Stimulated activated naive CD8-positive, alpha-beta T cell treated with anti-CD3 and anti-CD28 coated beads, Interleukin-15, amount 100 ng/mL, for 72 hours (primary cell): ENCODE measurements around the gene ZFP90.
A peak's percentile ranks its signal among the peaks of the same experiment; 100 is the strongest.

Experiments used
- ATAC-seq: fragments of 150-1000 bp; cut with Tn5 transposase; 2 replicates; pipeline ENCODE4 v1.10.0; 2021; ENCODE audit warnings: mild to moderate bottlenecking, moderate library complexity
- DNase-seq, 2 donors: peaks; one replicate each; pipeline ENCODE4 v3.0.0; 2021 to 2022
- H3K27ac Mint-ChIP-seq, 2 donors: one replicate each; pipeline ENCODE4 v1.8.0; 2022; ENCODE audit warnings: mild to moderate bottlenecking in 2 of 2, mixed read lengths in 2 of 2, moderate library complexity in 2 of 2
- H3K27me3 Mint-ChIP-seq: one replicate; pipeline ENCODE4 v1.8.0; 2022; ENCODE audit warnings: mixed read lengths
- H3K4me1 Mint-ChIP-seq: one replicate; pipeline ENCODE4 v1.8.0; 2022; ENCODE audit warnings: mild to moderate bottlenecking, mixed read lengths
- H3K4me3 Mint-ChIP-seq, 2 donors: one replicate each; pipeline ENCODE4 v1.8.0; 2022; ENCODE audit warnings: mild to moderate bottlenecking in 2 of 2, mixed read lengths in 2 of 2, moderate library complexity in 1 of 2
- H3K9me3 Mint-ChIP-seq, 2 donors: one replicate each; pipeline ENCODE4 v1.8.0; 2022; ENCODE audit warnings: mixed read lengths in 2 of 2

The ZFP90 gene

GRCh38 chr16:68508641-68509240 is 30.4 kb upstream of the ZFP90 start:
- Mint-ChIP-seq H3K27ac (no peak overlapping the region), H3K4me3 (no peak overlapping the region), H3K4me1 (peaks cover 8% of the 10 kb centered on the region), H3K27me3 (peaks cover 19% of the 10 kb centered on the region), H3K9me3 (no peaks in the 10 kb centered on the region)
- DNase-seq = no peak
- no peak for ATAC-seq

- DNase-seq (no peak), ATAC-seq (no peak)
- Mint-ChIP-seq H3K27ac (no peak overlapping the region), H3K4me3 (no peak overlapping the region), H3K4me1 (peaks cover 8% of the 10 kb centered on the region), H3K9me3 (no peaks in the 10 kb centered on the region), H3K27me3 (peaks cover 19% of the 10 kb centered on the region)
Observed at GRCh38 chr16:68509381-68509780, 29.7 kb upstream of the ZFP90 start.

- Mint-ChIP-seq H3K27ac (no peak overlapping the region), H3K4me3 (no peak overlapping the region), H3K4me1 (peaks cover 8% of the 10 kb centered on the region), H3K9me3 (no peaks in the 10 kb centered on the region), H3K27me3 (peaks cover 19% of the 10 kb centered on the region)
- no peak for ATAC-seq
- no peak for DNase-seq
Observed at GRCh38 chr16:68510775-68511174, 28.3 kb upstream of the ZFP90 start.

GRCh38 chr16:68512183-68512582 is 26.9 kb upstream of the ZFP90 start:
- Mint-ChIP-seq H3K4me3 (no peak overlapping the region), H3K9me3 (no peaks in the 10 kb centered on the region), H3K27ac (no peak overlapping the region), H3K4me1 (peaks cover 8% of the 10 kb centered on the region), H3K27me3 (peaks cover 19% of the 10 kb centered on the region)
- DNase-seq (no peak), ATAC-seq (no peak)

- ATAC-seq (no peak), DNase-seq (no peak)
- Mint-ChIP-seq H3K4me1 (peaks cover 8% of the 10 kb centered on the region), H3K4me3 (no peak overlapping the region), H3K27ac (no peak overlapping the region), H3K27me3 (peaks cover 19% of the 10 kb centered on the region), H3K9me3 (no peaks in the 10 kb centered on the region)
Observed at GRCh38 chr16:68512742-68513141, 26.3 kb upstream of the ZFP90 start.

- no peak overlapping the region for H3K4me3 Mint-ChIP-seq
- DNase-seq (no peak), ATAC-seq (no peak)
- no peak overlapping the region for H3K27ac Mint-ChIP-seq
- peaks cover 7% of the 10 kb centered on the region for H3K27me3 Mint-ChIP-seq
- H3K9me3 Mint-ChIP-seq = no peaks in the 10 kb centered on the region
- H3K4me1 Mint-ChIP-seq = peaks cover 8% of the 10 kb centered on the region
Observed at GRCh38 chr16:68514511-68514910, 24.6 kb upstream of the ZFP90 start.

- no peaks in the 10 kb centered on the region for H3K27me3 Mint-ChIP-seq
- no peaks in the 10 kb centered on the region for H3K9me3 Mint-ChIP-seq
- no peak for ATAC-seq
- peaks cover 9% of the 10 kb centered on the region for H3K4me1 Mint-ChIP-seq
- DNase-seq = no peak
- no peak overlapping the region for H3K27ac Mint-ChIP-seq
- no peak overlapping the region for H3K4me3 Mint-ChIP-seq
Observed at GRCh38 chr16:68517606-68518166, 21.4 kb upstream of the ZFP90 start.

- ATAC-seq = no peak
Observed at GRCh38 chr16:68519225-68519745, 19.8 kb upstream of the ZFP90 start.

GRCh38 chr16:68520649-68521086 is 18.4 kb upstream of the ZFP90 start:
- peak overlapping the region; percentile 48 to 91 for H3K27ac Mint-ChIP-seq

More at GRCh38 chr16:68519225-68519745, 19.8 kb upstream of the ZFP90 start:
- DNase-seq = no peak
- peaks cover 9% of the 10 kb centered on the region for H3K4me1 Mint-ChIP-seq
- no peaks in the 10 kb centered on the region for H3K27me3 Mint-ChIP-seq
- H3K9me3 Mint-ChIP-seq = no peaks in the 10 kb centered on the region
- no peak overlapping the region for H3K27ac Mint-ChIP-seq
- H3K4me3 Mint-ChIP-seq = no peak overlapping the region

GRCh38 chr16:68524069-68524820 is 14.8 kb upstream of the ZFP90 start:
- no peak for DNase-seq
- Mint-ChIP-seq H3K27ac (no peak overlapping the region), H3K4me1 (peaks cover 19% of the 10 kb centered on the region), H3K9me3 (no peaks in the 10 kb centered on the region), H3K27me3 (no peaks in the 10 kb centered on the region), H3K4me3 (no peak overlapping the region)
- no peak for ATAC-seq

More at GRCh38 chr16:68520649-68521086, 18.4 kb upstream of the ZFP90 start:
- H3K27me3 Mint-ChIP-seq = no peaks in the 10 kb centered on the region
- no peaks in the 10 kb centered on the region for H3K9me3 Mint-ChIP-seq
- H3K4me3 Mint-ChIP-seq = peak overlapping the region; percentile 45 to 68
- ATAC-seq (peak; percentile 95), DNase-seq (peak; percentile 82 to 86)
- H3K4me1 Mint-ChIP-seq = peaks cover 9% of the 10 kb centered on the region

- Mint-ChIP-seq H3K27ac (no peak overlapping the region), H3K27me3 (no peaks in the 10 kb centered on the region), H3K9me3 (no peaks in the 10 kb centered on the region), H3K4me3 (no peak overlapping the region), H3K4me1 (peaks cover 29% of the 10 kb centered on the region)
- ATAC-seq = no peak
- no peak for DNase-seq
Observed at GRCh38 chr16:68526143-68526781, 12.8 kb upstream of the ZFP90 start.

- H3K27ac Mint-ChIP-seq = no peak overlapping the region
- no peak overlapping the region for H3K4me3 Mint-ChIP-seq
- H3K9me3 Mint-ChIP-seq = no peaks in the 10 kb centered on the region
- ATAC-seq (no peak), DNase-seq (no peak)
- H3K27me3 Mint-ChIP-seq = no peaks in the 10 kb centered on the region
- H3K4me1 Mint-ChIP-seq = peaks cover 33% of the 10 kb centered on the region
Observed at GRCh38 chr16:68526782-68527145, 12.3 kb upstream of the ZFP90 start.

GRCh38 chr16:68528233-68528632 is 10.9 kb upstream of the ZFP90 start:
- H3K4me1 Mint-ChIP-seq = peaks cover 33% of the 10 kb centered on the region
- H3K27me3 Mint-ChIP-seq = no peaks in the 10 kb centered on the region
- no peak overlapping the region for H3K4me3 Mint-ChIP-seq
- peaks cover 0 to 1% of the 10 kb centered on the region in 2 donors for H3K9me3 Mint-ChIP-seq
- H3K27ac Mint-ChIP-seq = no peak overlapping the region
- peak; percentile 4 for ATAC-seq
- no peak for DNase-seq

GRCh38 chr16:68528686-68529379 is 10.3 kb upstream of the ZFP90 start:
- Mint-ChIP-seq H3K27me3 (no peaks in the 10 kb centered on the region), H3K4me3 (peak overlapping the region; percentile 91 to 97), H3K4me1 (peaks cover 33% of the 10 kb centered on the region), H3K9me3 (peaks cover 6 to 7% of the 10 kb centered on the region in 2 donors), H3K27ac (no peak overlapping the region)
- DNase-seq = peak; percentile 85 to 88
- peak; percentile 87 for ATAC-seq

- Mint-ChIP-seq H3K27ac (peak overlapping the region; percentile 36 to 61), H3K4me1 (peaks cover 33% of the 10 kb centered on the region), H3K4me3 (peak overlapping the region; percentile 91 to 97), H3K9me3 (peaks cover 9 to 11% of the 10 kb centered on the region in 2 donors), H3K27me3 (no peaks in the 10 kb centered on the region)
- DNase-seq = no peak
- ATAC-seq = peak; percentile 58
Observed at GRCh38 chr16:68529608-68529930, 9.5 kb upstream of the ZFP90 start.
